ENCODE results near the gene ATAT1. TPM values are rescaled to one million over a fixed set of nuclear protein-coding genes. Genes with fewer than 3 reads are reported as not detected.

Gene ATAT1
- total and polyA plus RNA-seq, 2 of the 13 experiments (the other 11 are each of a cell fraction or from before 2014, with no cell fraction given): 9.2 to 23.6 TPM

- in situ Hi-C loops (cut with HindIII; ENCODE audit: extremely low pct_ligation_motif_present, low pct_unique_long_range_greater_than_20kb) (loop anchor here (5.0 to 25.0 kb wide), 2 partner anchors 42 to 407 kb away; partner anchors contain the start of gene TUBB), intact Hi-C loops (cut with micrococcal nuclease; ENCODE audit: unreplicated experiment) (loop anchor here (1.0 to 10.0 kb wide), 6 partner anchors 37 to 197 kb away; partner anchors contain the start of genes FLOT1 and MDC1)
- Histone ChIP-seq H3K79me2 (ENCODE audit: insufficient read depth, low read length) (no peaks in the 10 kb centered on the region), H3K4me3 (replicated peaks in 1 of 3; ENCODE audit: insufficient read depth in 1 of 3, low read depth in 2 of 3, low read length in 3 of 3) (peak overlapping the region in 2 of 3 experiments; percentile 43 to 66; a peak in 4 of 6 replicates), H3K4me2 (ENCODE audit: low read depth, low read length) (peak overlapping the region; percentile 88), H3K4me1 (ENCODE audit: insufficient read depth, low read length) (peaks cover 47% of the 10 kb centered on the region), H3K9me3 (ENCODE audit: low read length) (no peaks in the 10 kb centered on the region), H4K20me1 (ENCODE audit: insufficient read depth, low read length) (no peaks in the 10 kb centered on the region), H2AFZ (ENCODE audit: low read length) (no peak overlapping the region), H3K9ac (ENCODE audit: insufficient read depth, low read depth, low read length) (peak overlapping the region; percentile 33; the same call in 1 of the 2 replicates), H3K36me3 (replicated peaks in 1 of 2; ENCODE audit: control insufficient read depth in 1 of 2, insufficient read depth in 2 of 2, low read length in 2 of 2) (0 out of 5 replicates have a peak, but pooled peaks cover 0 to 1% of the 10 kb centered on the region in 2 experiments), H3K27me3 (ENCODE audit: control insufficient read depth in 1 of 2, insufficient read depth in 2 of 2, low read length in 2 of 2) (no peaks in the 10 kb centered on the region), H3K27ac (ENCODE audit: extremely low read length, insufficient read depth, low read length) (peak overlapping the region; percentile 32)
- DNase-seq (ENCODE audit: low spot score) (no peak), ATAC-seq (no peak; the same call in none of the 3 replicates), FAIRE-seq (no peak)
- ChIA-PET CTCF (ENCODE audit: low intra/inter-chr PET ratio, low total read pairs) (interaction anchor here (1.5 to 3.8 kb wide), 2 partner anchors 42 to 51 kb away, joined by 4 to 130 read pairs; no protein-coding TSS in a partner anchor), POLR2A (interaction anchor here (0.7 to 4.7 kb wide), 11 partner anchors 13 to 85 kb away, joined by 3 to 92 read pairs (median 6); partner anchors contain the start of genes MDC1, MRPS18B, PPP1R10 and TUBB)
- BruUV-seq (replicated peaks): no TSS peak
- 72% methylated on average over 7 of the region's 7 CpGs for WGBS (ENCODE audit: low lambda C conversion rate)
- TF ChIP-seq MIER3 (CRISPR knock-in tag; IDR thresholded peaks at IDR 0.05; ENCODE audit: borderline replicate concordance): no peak
- TF ChIP-seq ZNF264 (CRISPR knock-in tag; IDR thresholded peaks at IDR 0.05): no peak
- TF ChIP-seq ZSCAN25 (CRISPR knock-in tag; IDR thresholded peaks at IDR 0.05): 0 out of 2 replicates have a peak, but pooled peaks have one; percentile 9
- TF ChIP-seq SNAPC5 (CRISPR knock-in tag; IDR thresholded peaks at IDR 0.05; ENCODE audit: borderline replicate concordance): no peak
- 0 out of 2 replicates have a peak, but pooled peaks have one; percentile 4 for TF ChIP-seq ZNF501 (CRISPR knock-in tag; IDR thresholded peaks at IDR 0.05)
- no peak for TF ChIP-seq ZNF230 (CRISPR knock-in tag; IDR thresholded peaks at IDR 0.05)
- no peak for TF ChIP-seq RBFOX2 (IDR thresholded peaks at IDR 0.05; ENCODE audit: low read depth, low read length)
- no peak for TF ChIP-seq TEF (CRISPR knock-in tag; IDR thresholded peaks at IDR 0.05)
- no peak for TF ChIP-seq ZUFSP (CRISPR knock-in tag; IDR thresholded peaks at IDR 0.05; ENCODE audit: borderline replicate concordance)
- TF ChIP-seq HMGA1 (CRISPR knock-in tag; conservative IDR thresholded peaks at IDR 0.05): no peak
- no peak for TF ChIP-seq PBX3 (CRISPR knock-in tag; IDR thresholded peaks at IDR 0.05; ENCODE audit: borderline replicate concordance)
- no peak for TF ChIP-seq LBX2 (CRISPR knock-in tag; IDR thresholded peaks at IDR 0.05; ENCODE audit: borderline replicate concordance)
- no peak for TF ChIP-seq DRAP1 (CRISPR knock-in tag; IDR thresholded peaks at IDR 0.05)
- TF ChIP-seq TBP (CRISPR knock-in tag; IDR thresholded peaks at IDR 0.05): no peak
- TF ChIP-seq FIP1L1 (IDR thresholded peaks at IDR 0.05; ENCODE audit: borderline replicate concordance, insufficient read depth, low read depth, low read length): no peak
- peak; percentile 7 for TF ChIP-seq ASH2L (IDR thresholded peaks at IDR 0.05; ENCODE audit: insufficient read length, low read depth, low read length)
- no peak for TF ChIP-seq HNRNPH1 (optimal IDR thresholded peaks at IDR 0.05; ENCODE audit: low read depth, low read length)
- TF ChIP-seq SALL1 (CRISPR knock-in tag; IDR thresholded peaks at IDR 0.05): peak; percentile 10; the same call in 1 of the 2 replicates
Measured at GRCh38 chr6:30679765-30680535, 53.3 kb downstream of the ATAT1 start.
